GM12873 (cell line): Measurements from ENCODE around the gene FGF21.

Experiments used
- TF ChIP-seq, protein P1 (sequence below): IDR thresholded peaks from 2 replicates; pipeline ENCODE4 v1.5.1; 2012; ENCODE audit warnings: low read depth, mild to moderate bottlenecking, moderate library complexity, low read length, control low read depth; ENCODE audit not compliant: insufficient read depth; ENCODE audit errors: missing control alignments

The FGF21 gene

DNA sequence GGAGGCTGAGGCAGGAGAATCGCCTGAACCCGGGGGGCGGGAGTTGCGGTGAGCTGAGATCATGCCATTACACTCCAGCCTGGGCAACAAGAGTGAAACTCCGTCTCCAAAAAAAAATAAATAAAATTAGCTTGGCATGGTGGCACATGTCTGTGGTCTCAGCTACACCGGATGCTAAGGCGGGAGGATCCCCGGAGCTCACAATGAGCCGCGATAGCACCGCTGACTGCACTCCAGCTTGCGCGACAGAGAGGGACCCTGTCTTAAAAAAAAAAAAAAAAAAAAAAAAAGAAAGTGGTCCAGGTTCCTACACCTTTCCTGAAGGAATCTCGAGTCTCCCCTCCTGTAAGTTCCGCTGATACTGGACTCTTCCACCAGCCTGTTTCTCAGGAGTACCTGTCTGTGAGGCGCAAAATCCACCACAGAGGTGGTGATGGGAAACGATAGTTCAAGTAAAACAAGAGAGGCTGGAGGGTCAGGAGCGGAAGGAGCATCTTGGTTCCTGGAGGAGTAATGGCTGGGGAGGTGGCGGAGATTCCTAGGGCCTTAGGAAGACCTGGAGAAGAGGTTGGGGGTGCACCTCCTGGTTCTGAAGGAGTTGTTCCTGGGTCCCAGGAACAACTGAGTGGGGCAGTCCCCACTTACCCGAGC lies 3.4 kb upstream of the FGF21 start:
- TF ChIP-seq, protein P1, sequence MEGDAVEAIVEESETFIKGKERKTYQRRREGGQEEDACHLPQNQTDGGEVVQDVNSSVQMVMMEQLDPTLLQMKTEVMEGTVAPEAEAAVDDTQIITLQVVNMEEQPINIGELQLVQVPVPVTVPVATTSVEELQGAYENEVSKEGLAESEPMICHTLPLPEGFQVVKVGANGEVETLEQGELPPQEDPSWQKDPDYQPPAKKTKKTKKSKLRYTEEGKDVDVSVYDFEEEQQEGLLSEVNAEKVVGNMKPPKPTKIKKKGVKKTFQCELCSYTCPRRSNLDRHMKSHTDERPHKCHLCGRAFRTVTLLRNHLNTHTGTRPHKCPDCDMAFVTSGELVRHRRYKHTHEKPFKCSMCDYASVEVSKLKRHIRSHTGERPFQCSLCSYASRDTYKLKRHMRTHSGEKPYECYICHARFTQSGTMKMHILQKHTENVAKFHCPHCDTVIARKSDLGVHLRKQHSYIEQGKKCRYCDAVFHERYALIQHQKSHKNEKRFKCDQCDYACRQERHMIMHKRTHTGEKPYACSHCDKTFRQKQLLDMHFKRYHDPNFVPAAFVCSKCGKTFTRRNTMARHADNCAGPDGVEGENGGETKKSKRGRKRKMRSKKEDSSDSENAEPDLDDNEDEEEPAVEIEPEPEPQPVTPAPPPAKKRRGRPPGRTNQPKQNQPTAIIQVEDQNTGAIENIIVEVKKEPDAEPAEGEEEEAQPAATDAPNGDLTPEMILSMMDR: no peak

DNA sequence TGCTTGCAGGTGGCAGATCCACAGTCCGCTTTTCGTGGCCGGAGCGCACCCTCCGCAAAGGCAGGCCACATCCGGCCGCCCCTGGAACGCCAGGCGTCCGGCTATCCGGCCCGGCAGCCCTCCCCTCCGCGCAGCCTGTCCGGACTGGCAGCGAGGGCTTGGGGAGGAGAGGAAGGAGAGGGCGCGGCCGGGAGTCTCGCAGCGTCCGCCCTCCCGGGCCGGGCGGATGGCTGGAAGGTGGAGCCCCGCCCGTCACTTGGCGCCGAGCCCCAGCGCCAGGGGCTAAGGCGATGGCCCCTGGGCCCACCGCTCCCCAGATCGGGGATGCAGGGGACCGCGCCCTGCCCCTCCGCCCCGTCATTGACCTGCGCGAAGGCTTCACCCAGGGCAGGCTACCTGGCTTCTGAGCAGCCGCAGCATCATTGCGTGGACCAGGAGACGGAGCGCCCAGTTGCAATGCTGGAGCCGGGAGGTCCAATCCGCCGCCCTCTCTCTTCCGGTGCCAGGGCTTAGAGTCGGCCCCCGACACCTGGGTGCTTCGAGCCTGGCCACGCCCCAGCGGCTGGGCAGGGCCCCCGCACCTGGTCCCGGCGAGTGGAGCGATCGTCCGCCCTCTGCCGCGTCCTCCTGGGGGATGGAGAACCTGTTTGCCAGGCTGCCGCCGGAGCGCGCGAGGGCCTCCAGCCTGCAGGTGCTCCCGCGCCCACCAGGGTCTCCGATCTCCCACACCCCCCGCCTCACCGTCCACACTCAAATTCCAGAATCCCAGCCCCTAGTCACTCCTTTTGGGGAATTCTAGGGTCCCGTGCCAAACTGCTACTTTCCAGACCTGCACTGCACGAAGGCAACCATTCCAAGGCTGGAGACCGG lies 2.6 kb upstream of the FGF21 start, which contains the start of gene FUT1:
TSS of gene FUT1 (minus strand) at position 146 of the 870 bp plus-strand sequence. CDS start 1,360 bp downstream, outside the sequence.
- TF ChIP-seq, protein P1: no peak

DNA sequence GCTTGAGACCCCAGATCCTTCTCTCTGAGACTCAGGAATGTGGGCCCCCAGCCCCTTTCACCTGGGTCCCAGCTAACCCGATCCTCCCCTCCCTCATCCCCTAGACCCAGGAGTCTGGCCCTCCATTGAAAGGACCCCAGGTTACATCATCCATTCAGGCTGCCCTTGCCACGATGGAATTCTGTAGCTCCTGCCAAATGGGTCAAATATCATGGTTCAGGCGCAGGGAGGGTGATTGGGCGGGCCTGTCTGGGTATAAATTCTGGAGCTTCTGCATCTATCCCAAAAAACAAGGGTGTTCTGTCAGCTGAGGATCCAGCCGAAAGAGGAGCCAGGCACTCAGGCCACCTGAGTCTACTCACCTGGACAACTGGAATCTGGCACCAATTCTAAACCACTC lies 463 bp downstream of the FGF21 start:
- TF ChIP-seq, protein P1: no peak

DNA sequence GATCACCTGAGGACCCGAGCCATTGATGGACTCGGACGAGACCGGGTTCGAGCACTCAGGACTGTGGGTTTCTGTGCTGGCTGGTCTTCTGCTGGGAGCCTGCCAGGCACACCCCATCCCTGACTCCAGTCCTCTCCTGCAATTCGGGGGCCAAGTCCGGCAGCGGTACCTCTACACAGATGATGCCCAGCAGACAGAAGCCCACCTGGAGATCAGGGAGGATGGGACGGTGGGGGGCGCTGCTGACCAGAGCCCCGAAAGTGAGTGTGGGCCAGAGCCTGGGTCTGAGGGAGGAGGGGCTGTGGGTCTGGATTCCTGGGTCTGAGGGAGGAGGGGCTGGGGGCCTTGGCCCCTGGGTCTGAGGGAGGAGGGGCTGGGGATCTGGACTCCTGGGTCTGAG lies 888 bp downstream of the FGF21 start:
- TF ChIP-seq, protein P1: no peak

DNA sequence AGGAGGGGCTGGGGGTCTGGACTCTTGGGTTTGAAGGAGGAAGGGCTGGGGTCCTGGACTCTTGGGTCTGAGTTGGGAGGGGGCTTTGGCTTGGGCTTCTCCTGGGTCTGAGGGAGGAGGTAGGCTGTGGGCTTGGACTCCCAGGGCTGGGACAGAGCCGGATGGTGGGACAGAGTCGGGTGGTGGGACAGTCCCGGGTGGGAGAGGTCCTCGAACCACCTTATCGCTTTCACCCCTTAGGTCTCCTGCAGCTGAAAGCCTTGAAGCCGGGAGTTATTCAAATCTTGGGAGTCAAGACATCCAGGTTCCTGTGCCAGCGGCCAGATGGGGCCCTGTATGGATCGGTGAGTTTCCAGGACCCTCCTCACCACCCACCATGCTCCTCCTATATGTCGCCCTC lies 1.4 kb downstream of the FGF21 start:
- TF ChIP-seq, protein P1: no peak

DNA sequence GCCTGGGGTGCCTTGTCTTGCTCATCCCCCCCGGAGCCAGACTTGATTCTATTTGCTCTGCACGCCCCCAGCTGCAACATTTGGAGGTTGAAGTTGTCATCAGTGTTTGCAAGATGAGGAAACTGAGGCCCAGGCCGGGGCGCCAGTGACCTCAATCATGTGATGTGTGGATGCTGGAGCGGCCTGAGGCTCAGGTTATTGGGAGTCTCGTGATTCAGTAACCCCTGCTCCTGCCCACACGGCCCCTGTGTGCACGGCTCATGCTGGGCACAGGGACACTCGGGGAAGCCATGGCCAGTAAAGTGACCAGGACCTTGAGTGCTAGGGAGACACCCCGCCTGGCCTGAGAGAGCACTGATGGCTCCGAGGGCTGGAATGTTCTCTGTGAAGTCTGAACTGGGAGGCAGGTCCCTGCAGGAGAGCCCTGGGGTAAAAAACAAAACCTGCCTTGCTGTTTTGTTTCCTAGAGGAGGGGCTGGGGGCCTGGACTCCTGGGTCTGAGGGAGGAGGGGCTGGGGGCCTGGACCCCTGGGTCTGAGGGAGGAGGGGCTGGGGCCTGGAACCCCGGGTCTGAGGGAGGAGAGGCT lies 1.9 kb downstream of the FGF21 start:
- TF ChIP-seq, protein P1: no peak

DNA sequence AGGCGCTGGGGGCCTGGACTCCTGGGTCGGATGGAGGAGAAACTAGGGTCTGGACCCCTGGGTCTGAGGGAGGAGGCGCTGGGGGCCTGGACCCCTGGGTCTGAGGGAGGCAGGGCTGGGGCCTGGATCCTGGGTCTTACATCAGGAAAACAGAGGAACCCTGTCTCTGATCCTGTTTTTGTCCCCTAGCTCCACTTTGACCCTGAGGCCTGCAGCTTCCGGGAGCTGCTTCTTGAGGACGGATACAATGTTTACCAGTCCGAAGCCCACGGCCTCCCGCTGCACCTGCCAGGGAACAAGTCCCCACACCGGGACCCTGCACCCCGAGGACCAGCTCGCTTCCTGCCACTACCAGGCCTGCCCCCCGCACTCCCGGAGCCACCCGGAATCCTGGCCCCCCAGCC lies 2.4 kb downstream of the FGF21 start:
- TF ChIP-seq, protein P1: no peak
